NCI-H510A (cell line): Measurements from ENCODE around the gene LMF1.
"Not testable (repeated sequence)": the region's sequence is repeated elsewhere in the genome, so short reads cannot be mapped to it uniquely, and the experiment has no call there.

ENCODE experiments used
- DNase-seq: peaks from one replicate; lab custom pipeline; 2025; lab: John Stamatoyannopoulos, UW

Gene LMF1

DNA sequence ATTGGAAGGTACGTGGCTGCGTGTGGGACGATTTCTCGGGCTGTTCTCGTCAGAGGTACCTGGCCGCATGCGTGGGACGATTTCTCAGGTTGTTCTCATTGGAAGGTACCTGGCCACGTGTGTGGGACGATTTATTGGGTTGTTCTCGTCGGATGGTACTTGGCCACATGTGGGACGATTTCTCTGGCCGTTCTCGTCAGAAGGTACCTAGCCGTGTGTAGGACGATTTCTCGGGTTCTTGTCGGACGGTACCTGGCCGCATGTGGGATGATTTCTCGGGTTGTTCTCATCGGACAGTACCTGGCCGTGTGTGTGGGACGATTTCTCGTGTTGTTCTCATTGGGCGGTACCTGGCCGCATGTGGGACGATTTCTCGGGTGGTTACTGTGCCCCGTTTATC, 120.1 kb downstream of the LMF1 start:
- no peak for DNase-seq

DNA sequence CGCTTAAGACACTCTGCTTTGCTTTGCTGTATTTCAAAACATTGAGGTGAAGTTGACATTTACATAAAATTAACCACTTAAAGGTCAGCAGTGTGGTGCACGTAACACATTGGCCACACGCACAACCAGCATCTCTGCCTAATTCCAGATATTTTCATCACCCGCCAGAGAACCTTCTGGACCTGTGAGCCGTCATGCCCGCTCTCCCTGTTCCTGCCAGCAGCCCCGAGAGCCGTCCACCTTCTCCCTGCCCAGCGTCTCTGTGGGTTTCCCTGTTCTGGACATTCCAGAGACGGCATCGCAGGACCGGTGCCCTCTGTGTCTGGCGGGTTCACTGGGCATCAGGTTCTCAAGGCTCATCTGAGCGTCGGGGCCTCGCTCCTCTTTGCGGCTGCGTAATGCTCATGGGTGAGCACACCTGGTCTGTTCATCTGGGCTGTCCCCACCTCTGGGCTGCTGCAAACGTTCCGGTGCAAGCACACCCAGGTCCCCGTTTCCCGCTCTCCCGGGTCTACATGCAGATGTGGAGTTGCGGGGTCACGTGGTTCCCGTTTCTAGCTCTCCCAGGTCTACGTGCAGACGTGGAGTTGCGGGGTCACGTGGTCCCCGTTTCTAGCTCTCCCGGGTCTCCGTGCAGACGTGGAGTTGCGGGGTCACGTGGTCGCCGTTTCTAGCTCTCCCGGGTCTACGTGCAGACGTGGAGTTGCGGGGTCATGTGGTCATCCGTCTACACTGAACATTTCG, 122.1 kb downstream of the LMF1 start:
- no peak for DNase-seq

DNA sequence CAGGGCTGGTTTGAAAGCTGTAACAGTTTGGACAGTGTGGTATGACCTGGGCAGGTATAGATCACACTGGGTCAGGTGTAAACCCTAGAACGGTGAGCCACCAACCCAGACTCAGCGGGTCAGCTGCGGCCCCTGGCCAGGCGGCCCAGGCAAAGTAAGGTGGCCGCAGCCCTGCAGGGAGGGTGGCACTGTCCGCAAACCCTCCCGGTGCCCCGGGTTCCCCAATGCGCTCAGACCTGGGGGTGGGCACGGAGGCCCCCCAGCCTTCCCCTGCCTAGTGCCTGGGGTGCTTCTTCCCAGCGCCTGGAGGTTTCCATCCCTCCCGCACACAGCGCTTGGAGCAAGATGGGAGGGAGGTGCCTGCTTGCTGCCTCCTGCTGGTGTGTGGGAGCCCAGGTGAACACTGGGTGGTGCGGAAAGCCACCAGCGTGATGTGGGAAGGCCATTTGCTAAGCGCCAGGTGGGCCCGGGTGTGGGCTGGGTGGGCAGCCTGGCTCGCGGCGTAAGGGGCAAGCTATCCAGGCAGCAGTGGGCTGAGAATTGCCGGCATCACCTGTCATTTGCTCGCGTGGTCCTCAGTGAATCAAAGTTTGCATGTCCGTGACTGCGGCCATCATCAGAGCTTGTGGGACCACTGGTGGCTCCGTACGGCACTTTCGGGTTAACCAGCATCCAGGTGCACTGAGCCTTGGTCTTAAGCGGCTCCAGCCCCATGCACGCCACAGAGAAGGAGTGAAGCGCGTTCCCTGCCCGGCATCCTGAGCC, 122.9 kb downstream of the LMF1 start:
- no peak for DNase-seq

DNA sequence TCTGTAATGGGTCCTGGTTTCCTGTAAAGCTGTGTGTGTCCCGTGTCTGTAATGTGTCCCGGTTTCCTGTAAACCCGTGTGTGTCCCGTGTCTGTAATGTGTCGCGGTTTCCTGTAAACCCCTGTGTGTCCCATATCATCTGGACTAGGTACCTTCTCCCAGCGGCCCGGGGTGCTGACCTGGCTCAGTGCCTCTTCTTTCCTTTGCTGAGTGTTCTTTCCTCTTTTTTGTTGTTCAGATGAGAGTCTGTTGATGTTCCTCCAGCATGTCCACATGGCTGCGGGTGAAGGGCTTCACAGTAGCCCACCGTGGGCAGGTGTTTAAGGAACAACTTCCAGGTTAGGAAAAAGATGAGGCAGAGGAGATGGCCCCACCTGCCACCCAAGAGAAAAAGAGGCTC, 123.6 kb downstream of the LMF1 start:
- DNase-seq = no peak

DNA sequence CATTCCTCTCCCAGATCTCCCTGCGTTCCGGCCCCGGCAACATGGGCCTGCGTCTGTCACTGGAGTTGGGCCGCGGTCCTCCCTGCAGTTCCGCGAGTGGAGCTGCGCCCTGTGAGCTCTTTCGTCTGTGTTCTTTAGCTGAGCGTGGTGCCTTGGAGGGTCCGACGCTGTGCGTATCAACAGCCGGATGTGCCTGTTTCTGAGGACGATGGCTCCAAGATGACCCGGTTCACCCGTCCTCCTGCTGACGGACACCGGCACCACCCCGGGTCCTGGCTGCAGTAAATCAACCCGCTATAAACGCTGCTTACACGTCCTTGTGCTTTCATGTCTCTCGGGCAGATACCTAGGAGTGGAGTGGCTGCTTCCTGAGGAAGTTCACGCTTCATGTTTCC, 125.4 kb downstream of the LMF1 start:
- DNase-seq = no peak

DNA sequence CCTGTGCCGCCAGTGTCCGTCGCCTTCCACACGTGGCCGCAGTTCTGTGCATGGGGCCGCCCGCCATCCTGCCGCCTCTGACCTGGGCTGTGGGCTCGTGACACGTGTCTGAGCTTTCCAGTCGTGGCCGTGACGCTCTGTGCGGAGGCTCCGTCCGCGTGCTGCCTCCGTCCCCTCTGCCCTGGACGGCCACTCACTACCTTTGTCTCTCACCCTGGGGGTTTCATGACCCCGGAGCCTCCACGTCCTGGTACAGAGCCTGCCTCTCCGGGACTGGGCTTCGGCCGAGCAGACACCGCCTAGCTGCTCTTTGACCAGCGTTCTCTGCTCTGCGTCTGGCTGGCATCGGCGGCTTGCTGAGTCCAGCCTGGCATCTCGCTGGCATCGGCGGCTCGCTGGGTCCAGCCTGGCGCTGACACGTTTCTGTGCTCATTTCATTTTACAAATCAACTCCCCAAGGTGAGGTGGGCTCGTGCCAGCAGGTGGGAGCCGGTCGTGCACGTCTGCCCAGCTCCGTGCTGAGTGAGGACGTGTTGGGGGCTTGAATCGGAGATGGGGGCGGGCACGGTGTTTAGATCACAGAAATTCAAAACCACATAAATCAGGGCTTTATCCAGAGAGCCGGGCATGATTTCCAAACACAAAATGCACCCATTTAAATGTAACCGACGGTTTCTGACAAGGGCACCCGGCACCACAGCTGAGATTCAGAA, 126.0 kb downstream of the LMF1 start:
- no peak for DNase-seq

DNA sequence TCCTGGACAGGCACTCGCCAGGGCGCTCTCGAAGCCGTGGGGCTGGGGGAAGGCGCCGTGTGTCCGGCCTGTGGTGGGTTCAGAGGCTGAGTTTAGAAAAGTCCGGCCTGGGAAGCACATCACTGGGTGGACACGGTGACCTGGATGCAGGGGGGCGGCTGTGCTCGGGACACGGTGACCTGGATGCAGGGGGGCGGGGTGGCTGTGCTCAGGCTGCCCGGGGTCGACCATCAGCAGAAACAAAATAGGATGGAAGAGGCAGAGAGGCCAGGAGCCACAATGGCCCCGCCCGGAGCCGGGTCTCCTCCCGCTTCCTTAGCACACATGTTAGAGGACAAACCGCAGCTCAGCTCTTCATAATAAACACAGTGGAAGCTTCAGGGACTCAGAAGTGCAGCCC, 127.0 kb downstream of the LMF1 start:
- no peak for DNase-seq

DNA sequence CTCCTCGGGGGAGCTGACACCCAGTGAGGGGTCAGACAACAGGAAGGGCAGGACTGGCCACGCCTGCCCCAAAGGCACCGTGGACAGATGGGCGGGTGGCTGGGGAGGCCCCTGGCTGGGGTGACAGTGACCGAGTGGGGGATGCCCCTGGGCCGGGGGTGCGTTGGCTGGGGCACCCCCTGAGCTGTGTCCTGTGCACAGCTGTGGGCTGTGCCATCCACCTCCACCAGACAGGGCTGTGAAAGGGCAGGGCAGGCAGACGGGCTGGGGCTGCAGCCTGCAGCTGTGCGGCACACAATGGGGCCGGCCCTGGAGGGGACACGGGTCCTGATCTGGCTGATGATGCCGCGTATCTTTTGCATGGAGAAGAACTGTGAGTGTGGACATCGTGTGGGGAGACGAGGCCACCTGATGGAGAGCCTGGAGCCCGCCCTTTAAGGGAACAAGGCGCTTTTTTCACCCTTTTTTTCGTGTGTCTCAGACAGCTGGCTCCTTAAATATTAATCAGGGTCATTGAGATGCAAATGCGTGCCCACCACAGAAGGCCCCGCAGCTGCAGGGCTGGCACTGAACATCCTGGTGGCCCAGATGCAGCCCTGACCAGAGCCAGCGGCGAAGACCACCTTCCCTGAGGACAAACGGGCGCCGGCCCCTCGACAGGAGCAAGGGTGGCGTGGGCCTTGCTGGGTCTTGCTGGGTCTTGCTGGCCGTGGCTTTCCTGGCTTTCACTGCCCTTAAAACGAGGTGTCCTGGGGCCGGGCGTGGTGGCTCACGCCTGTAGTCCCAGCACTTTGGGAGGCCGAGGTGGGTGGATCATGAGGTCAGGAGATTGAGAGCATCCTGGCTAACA, 127.8 kb downstream of the LMF1 start:
- no peak for DNase-seq

DNA sequence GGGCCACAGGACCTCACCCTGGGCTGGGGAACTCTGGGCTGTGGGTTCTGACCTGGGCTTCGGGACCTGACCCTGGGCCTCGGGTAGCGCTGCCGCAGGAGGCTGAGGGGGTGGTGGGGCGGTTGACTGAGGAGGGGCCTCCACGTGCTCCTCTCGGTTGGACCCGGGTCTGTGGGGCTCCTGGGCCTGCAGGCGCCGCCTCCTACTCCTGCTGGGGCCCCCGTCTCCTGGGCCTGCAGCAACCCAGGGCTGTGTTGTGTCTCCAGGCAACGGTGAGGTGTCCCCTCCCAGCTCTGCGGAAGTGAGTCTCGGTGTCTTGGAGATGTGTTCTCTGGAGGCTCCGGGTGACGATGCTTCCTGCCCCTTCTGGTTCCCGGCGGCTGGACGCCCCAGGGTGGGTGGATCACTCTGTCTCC, 128.7 kb downstream of the LMF1 start:
- no peak for DNase-seq

DNA sequence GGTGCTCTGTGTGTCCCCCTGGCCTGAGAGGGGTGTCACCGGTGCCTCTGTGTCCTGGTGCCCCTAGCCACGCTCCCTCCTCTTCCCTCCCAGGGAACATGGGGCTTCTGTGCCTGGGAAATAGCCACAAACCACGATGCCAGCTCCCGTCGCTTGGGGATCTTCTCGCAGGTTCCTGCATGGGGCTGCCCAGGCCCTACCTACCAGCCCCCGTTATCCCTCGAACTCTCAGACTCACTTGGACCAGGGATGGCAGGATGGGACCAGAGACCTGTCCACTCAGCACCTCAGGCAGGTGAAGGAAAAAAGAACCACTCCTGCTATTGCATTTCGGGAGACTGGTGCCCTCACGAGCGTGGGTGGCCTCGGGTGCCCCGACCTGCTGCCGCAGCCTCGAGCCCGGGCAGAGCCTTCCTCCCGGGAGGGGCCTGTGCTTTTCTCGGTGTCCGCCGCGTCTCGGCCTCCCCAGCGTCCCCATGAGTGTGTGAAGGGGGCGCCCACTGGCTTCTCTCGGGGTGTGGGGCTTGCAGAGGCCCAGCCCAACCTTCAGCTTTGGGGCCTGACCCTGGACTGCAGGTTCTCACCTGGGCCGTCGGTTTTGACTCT, 129.2 kb downstream of the LMF1 start:
- DNase-seq = no peak

DNA sequence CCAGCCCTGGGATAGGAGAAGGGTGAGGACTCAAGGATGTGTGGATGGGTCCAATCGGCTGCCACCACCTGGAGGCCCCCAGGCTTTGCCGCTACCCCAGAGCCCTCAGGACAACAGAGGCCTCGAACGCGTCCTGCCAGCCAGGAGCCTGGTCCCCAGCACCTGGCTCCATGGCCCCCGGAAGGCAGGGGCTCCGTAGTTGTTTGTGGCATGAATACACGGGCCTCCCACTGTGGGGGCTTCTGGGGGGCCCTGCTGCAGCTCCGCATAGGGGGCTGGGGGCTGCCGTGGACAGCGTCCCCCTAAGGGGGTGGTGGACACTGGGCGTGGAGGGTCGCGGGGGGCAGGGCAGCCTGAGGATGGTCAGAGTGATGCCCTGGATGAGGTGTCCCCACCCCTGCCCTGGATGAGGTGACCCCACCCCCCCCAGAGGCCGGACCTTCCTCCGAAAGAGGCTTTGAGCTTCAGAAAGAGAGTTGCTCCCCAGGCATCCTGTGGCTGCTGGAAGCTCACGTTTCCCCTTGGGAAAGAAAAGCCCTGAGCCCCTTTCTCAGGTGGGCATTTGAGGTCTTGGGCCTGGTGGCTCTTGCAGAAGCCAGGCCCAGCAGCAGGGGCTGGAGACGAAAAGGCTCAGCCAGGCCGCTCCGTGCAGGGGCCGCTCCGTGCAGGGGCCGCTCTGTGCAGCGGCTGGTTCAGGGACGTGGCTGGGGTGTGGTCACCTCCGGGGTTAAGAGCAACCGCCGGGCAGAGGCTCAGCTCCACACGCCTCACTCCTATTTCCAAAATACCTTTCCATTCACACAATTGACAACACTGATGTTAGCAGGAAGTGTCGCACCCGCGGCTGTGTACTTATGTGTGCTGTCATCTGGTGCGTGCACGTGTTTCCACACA, 130.0 kb downstream of the LMF1 start:
- no peak for DNase-seq

DNA sequence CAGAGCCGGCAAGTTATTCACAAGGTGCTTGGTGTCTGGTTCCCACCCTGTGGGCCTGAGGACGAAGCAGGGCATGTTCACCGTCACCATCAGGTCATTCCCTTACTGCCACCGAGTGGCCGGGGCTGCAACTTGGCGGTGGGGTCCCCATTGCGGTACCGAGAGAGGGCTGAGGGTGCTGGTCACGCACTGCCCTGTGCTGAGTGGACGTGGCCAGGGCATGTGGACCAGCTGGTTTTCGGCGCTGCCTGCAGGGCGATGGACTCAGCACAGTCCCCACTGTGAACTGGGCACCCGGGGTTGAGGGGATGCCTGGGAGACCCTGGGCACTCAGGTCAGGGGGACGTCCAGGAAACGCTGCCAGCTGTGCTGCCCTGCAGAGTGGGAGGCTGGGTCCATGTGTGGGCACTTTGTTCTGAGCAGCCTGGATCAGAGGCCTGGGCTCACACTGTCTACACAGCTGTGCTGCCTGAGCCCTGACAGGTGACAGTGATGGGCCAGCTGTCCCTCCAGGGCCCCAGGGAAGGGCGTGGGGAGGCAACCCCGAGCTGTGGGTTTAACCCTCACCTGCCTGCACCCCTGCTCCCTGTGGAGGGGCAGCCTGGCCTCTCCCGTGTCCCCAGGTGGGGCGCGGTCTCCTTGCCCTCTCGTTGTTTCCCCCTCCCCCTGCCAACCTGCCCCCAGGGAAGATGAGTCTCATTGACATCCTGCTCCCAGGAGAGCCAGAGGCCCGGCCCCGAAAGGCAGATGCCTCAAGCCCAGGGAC, 131.0 kb downstream of the LMF1 start:
- no peak for DNase-seq

DNA sequence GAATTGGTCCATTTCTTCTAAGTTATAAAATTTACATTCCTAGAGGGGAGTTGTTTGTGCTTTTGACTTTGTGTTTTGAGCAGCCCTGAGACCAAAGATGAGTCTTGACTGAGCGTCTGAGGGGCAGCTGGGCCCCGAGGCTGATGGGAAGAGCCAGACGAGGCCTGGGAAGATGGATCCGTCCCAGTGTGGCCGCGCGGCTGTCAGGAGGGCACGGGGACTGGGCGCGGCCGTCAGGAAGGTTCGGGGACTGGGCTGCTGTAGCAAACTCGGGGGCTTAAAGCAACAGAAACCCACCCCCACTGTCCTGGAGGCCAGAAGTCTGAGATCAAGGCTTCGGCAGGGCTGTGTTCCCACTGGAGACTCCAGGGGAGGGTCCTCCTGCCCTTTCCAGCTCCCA, 132.0 kb downstream of the LMF1 start:
- DNase-seq = no peak

DNA sequence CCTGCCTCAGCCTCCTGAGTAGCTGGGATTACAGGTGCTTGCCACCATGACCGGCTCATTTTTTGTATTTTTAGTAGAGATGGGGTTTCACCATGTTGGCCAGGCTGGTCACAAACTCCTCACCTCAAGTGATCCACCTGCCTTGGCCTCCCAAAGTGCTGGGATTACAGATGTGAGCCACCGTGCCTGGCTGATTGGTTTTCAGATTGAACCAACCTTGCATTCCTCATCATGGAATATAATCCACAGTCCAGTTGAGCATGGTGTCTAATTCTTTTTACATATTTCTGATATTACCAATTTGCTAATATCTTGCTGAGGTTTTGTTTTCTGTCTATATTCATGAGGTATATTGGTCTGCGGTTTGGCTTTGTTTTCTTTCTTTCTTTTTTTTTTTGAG, 134.0 kb downstream of the LMF1 start:
- not testable (repeated sequence) for DNase-seq

DNA sequence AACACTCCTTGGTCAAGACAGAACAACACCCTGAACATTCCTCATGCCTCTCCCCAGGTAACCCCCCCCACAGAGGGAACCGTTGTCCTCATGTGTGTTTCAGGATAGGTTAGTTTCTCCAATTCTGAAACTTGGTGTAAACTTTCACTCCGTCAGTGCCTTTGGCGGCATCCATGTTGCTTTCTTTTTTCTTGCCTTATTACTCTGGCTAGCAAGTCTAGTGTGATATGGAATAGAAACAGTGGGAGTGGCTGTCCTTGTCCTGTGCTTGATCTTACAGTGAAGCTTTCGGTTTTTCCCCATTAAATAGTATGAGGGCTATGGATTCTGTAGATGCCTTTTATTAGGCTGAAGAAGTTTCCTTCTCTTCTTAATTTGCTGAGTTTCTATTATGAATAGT, 134.6 kb downstream of the LMF1 start:
- DNase-seq = no peak

DNA sequence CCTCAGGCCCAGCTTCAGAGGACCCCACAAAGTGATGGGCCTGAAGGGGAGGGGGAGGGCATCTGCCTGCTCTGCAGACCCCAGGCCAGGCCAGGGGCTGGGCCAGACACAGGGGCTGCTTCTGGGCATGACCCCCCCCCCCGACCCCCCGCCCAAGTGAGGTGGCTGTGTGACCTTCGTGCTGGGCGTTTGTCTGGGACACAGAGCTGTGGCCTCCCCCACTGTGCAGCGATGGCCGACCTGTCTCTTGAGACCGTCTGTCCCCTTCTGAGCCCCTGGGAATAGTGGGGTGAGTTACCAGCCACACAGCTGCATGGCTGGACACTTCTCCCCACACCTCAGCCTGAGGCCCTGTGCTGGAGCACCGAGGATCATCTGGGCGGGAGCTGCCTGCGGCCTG, 135.4 kb downstream of the LMF1 start:
- no peak for DNase-seq

DNA sequence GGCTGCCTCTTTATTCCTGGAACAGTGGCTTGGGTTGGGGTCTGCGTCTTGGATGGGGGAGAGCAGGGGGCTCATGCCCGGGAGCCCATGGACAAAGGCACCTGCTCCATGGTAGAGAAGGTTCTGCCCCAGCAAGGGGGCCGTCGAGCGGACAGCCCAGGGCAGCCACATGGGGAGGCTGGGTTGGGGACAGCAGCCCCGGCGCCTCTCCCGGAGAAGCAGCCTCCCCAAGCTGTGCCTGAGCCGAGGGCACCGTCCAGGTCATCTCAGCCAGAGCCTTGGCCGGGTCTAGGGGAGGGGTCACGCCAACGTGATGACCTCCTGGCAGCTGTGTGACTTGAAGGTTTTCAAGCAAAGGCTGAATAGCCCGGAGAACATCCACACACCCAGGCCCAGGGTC, 137.4 kb downstream of the LMF1 start:
- DNase-seq = no peak

DNA sequence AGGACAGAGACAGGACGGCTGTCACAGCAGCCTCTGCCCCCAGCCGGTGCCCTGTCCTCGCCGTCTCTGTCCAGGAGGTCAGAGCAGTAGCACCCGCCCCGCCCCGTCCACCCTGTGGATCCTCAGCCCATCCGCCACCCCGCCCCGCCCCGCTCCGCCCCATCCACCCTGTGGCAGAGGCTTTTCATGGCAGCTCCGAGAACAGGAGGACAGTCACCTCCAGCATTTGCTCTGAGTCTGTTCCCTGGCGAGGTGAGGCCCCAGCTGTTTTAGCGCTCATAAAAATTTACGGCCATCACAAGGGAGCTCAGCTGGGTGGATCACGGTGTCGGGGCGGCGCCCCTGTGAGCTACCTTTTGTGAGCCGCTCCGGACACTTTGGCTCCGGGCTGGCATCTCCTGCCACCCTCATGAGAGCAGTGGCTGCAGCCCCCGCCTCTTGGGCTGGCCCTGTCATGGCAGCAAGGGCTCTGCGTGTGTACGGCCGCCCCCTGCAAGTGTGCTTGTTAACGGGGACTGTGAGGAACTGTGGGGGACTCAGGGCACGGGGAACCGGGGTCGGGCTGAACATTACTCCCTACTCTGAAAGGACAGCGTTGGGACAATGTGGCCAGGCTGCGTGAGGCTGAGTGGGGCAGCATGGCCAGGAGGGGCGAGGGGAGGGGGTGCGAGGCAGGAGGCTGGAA, 138.0 kb downstream of the LMF1 start:
- DNase-seq = no peak
